HFFc6 (cell line): Measurements from ENCODE around the gene ZNF611. TPM values are rescaled to one million over a fixed set of nuclear protein-coding genes. Genes with fewer than 3 reads are reported as not detected.
"Not testable (repeated sequence)": the region's sequence is repeated elsewhere in the genome, so short reads cannot be mapped to it uniquely, and the experiment has no call there.

Experiments
- DNase-seq: peaks from one replicate; pipeline ENCODE4 v3.0.0-alpha.2; 2018
- H3K27ac Mint-ChIP-seq: 2 replicates; pipeline ENCODE4 v1.8.0; 2020; ENCODE audit warnings: mild to moderate bottlenecking, mixed read lengths
- H3K27me3 Mint-ChIP-seq: 2 replicates; pipeline ENCODE4 v1.8.0; 2021; ENCODE audit warnings: mild to moderate bottlenecking, moderate library complexity, mixed read lengths; ENCODE audit not compliant: insufficient read depth
- H3K36me3 Mint-ChIP-seq: 2 replicates; pipeline ENCODE4 v1.8.0; 2021; ENCODE audit warnings: low read depth, mixed read lengths
- H3K4me1 Mint-ChIP-seq: 2 replicates; pipeline ENCODE4 v1.8.0; 2020; ENCODE audit warnings: low read depth, mixed read lengths
- H3K4me3 Mint-ChIP-seq: 2 replicates; pipeline ENCODE4 v1.8.0; 2020; ENCODE audit warnings: mild to moderate bottlenecking, moderate library complexity, mixed read lengths
- H3K9me3 Mint-ChIP-seq: 2 replicates; pipeline ENCODE4 v1.8.0; 2020; ENCODE audit warnings: mild to moderate bottlenecking, mixed read lengths
- long read RNA-seq: library from polyadenylated mRNA; unstranded; transcript quantifications from one replicate; pipeline ENCODE4 v2.0.0, GENCODE V29; 2019
- total RNA-seq, 6 experiments: library from RNA; stranded (reverse); fragmentation: NEBNext Ultra II Directional; extraction: Animal tissue kit (Norgen Biotek cat#: 25700); gene quantifications; 2 replicates in 1 of 6; 3 replicates in 5 of 6; pipeline ENCODE4 v1.2.3, GENCODE V29; 2021
- TF ChIP-seq, protein P1 (sequence below): fragments of 200-600 bp; sonication (generic); IDR thresholded peaks from 2 replicates; pipeline ENCODE4 v1.5.0; 2021; ENCODE audit warnings: antibody characterized with exemption, mild to moderate bottlenecking

The ZNF611 gene
- 10 to 100 TPM; 11.3 to 15.0 (median 13.5) TPM for total RNA-seq
- long read RNA-seq, full-length matches to known transcripts: 3 of 6 reads
- long read RNA-seq, partial matches to known transcripts: 0 of 6 reads
- long read RNA-seq, other reads (novel, unspliced or antisense): 3 of 6 reads

DNA sequence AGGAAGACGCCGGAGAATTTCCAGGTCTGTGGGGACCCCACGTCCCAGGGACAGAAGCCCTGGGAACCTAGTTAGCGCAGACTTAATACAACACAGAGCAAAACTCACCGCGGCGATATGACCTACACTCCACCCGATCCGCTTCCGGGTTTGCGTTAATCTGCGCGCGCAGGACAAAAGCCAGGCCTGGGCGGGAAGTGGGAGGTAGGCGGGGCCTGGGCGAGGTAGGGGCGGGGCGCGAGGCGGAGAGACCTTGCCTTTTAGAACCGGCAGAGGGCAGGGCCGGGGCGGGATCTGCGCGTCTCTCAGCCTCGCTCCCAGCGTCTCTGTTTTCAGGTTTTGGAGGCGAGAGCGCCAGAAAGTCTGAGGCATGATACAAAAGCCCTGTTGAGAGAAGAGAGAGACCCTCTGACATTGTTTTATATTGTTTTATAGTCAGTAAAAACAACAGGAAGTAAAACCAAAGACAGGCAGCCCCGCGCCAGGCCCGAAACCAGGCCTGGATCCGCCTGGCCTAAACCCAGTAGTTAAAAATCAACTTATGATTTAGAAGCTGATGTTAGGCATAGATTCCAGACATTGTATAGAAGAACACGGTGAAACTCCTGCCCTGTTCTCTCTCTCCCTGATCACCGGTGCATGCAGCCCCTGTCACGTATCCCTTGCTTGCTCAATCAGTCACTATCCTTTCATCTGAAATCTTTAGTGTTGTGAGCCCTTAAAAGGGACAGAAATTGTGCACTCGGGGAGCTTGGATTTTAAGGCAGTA lies at the start of gene ZNF611:
Gene ZNF611 (minus strand): TSS at position 152 of the 769 bp plus-strand sequence. CDS start 19,150 bp downstream, outside the sequence.
- H3K9me3 Mint-ChIP-seq: peaks cover 20% of the 10 kb centered on the region
- TF ChIP-seq, protein P1, sequence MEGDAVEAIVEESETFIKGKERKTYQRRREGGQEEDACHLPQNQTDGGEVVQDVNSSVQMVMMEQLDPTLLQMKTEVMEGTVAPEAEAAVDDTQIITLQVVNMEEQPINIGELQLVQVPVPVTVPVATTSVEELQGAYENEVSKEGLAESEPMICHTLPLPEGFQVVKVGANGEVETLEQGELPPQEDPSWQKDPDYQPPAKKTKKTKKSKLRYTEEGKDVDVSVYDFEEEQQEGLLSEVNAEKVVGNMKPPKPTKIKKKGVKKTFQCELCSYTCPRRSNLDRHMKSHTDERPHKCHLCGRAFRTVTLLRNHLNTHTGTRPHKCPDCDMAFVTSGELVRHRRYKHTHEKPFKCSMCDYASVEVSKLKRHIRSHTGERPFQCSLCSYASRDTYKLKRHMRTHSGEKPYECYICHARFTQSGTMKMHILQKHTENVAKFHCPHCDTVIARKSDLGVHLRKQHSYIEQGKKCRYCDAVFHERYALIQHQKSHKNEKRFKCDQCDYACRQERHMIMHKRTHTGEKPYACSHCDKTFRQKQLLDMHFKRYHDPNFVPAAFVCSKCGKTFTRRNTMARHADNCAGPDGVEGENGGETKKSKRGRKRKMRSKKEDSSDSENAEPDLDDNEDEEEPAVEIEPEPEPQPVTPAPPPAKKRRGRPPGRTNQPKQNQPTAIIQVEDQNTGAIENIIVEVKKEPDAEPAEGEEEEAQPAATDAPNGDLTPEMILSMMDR: peak; percentile 29; the same call in 1 of the 2 replicates
- peak within 1 kb of the TSS; percentile 86 for H3K4me3 Mint-ChIP-seq
- H3K27me3 Mint-ChIP-seq: no peaks in the 10 kb centered on the region; the same call in none of the 2 replicates
- H3K27ac Mint-ChIP-seq: peak within 1 kb of the TSS; percentile 92
- peak; percentile 90 for DNase-seq
- no peaks in the 10 kb centered on the region; the same call in none of the 2 replicates for H3K36me3 Mint-ChIP-seq
- H3K4me1 Mint-ChIP-seq: peaks cover 22% of the 10 kb centered on the region

- H3K27ac Mint-ChIP-seq, H3K27me3 Mint-ChIP-seq, H3K4me3 Mint-ChIP-seq, DNase-seq: not testable (repeated sequence)
- peaks cover 52% of the 10 kb centered on the region for H3K36me3 Mint-ChIP-seq
- H3K4me1 Mint-ChIP-seq: peaks cover 19% of the 10 kb centered on the region
- peaks cover 20% of the 10 kb centered on the region for H3K9me3 Mint-ChIP-seq
Observed at GRCh38 chr19:52782864-52783263, 48.0 kb upstream of the ZNF611 start.

DNA sequence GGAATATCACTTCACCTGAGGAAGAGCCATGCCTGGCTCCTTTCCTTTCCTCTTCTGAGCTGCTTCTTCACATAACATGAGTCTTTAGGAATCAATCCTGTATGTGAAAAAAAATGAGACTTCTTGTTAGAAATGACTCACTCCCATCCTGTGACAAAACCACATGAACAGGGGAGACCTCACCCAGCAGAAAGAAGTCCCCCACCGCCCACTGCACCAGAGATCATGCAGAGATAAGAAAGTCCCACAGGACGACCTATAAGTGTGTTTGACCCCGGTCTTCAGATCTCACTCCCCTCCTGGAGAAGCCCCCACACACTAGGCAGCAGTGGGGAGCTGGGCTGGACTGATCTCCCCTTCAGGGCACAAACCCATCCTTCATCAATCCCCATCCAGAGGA lies 44.0 kb upstream of the ZNF611 start:
- H3K27me3 Mint-ChIP-seq: no peaks in the 10 kb centered on the region
- H3K4me1 Mint-ChIP-seq: peaks cover 8% of the 10 kb centered on the region
- no peak overlapping the region for H3K4me3 Mint-ChIP-seq
- peaks cover 28% of the 10 kb centered on the region for H3K9me3 Mint-ChIP-seq
- DNase-seq: no peak
- TF ChIP-seq, protein P1: no peak
- no peak overlapping the region for H3K27ac Mint-ChIP-seq
- H3K36me3 Mint-ChIP-seq: peaks cover 72% of the 10 kb centered on the region

DNA sequence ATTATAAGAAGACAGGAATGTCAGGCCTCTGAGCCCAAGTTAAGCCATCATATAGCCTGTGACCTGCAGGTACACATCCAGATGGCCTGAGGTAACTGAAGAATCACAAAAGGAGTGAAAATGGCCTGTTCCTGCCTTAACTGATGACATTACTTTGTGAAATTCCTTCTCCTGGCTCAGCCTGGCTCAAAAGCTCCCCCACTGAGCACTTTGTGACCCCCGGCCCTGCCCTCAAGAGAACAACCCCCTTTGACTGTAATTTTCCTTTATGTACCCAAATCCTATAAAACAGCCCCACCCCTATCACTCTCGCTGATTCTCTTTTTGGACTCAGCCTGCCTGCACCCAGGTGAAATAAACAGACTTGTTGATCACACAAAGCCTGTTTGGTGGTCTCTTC lies 21.6 kb upstream of the ZNF611 start:
- H3K4me3 Mint-ChIP-seq, H3K27me3 Mint-ChIP-seq, H3K27ac Mint-ChIP-seq, DNase-seq, H3K4me1 Mint-ChIP-seq: not testable (repeated sequence)
- Mint-ChIP-seq H3K36me3 (peaks cover 20% of the 10 kb centered on the region; the same call in 1 of the 2 replicates), H3K9me3 (peaks cover 55% of the 10 kb centered on the region)

GRCh38 chr19:52749780-52750179 lies 14.9 kb upstream of the ZNF611 start:
- Mint-ChIP-seq H3K27ac (no peak overlapping the region), H3K9me3 (peaks cover 12% of the 10 kb centered on the region), H3K36me3 (peaks cover 13% of the 10 kb centered on the region), H3K27me3 (peaks cover 1% of the 10 kb centered on the region; the same call in 1 of the 2 replicates), H3K4me1 (no peaks in the 10 kb centered on the region), H3K4me3 (no peak overlapping the region)
- TF ChIP-seq, protein P1: no peak
- DNase-seq: no peak

- 0 out of 2 replicates have a peak, but pooled peaks cover 5% of the 10 kb centered on the region for H3K9me3 Mint-ChIP-seq
- H3K4me1 Mint-ChIP-seq: no peaks in the 10 kb centered on the region
- H3K36me3 Mint-ChIP-seq: peaks cover 5% of the 10 kb centered on the region
- H3K27ac Mint-ChIP-seq: no peak overlapping the region
- TF ChIP-seq, protein P1: peak; percentile 67
- DNase-seq: peak; percentile 33
- peak overlapping the region; percentile 45; the same call in 1 of the 2 replicates for H3K4me3 Mint-ChIP-seq
- peaks cover 1% of the 10 kb centered on the region for H3K27me3 Mint-ChIP-seq
Observed at GRCh38 chr19:52748336-52748950, 13.6 kb upstream of the ZNF611 start.

- H3K36me3 Mint-ChIP-seq, H3K4me3 Mint-ChIP-seq: not testable (repeated sequence)
Observed at GRCh38 chr19:52745919-52746318, 11.1 kb upstream of the ZNF611 start.

More at GRCh38 chr19:52745919-52746318, 11.1 kb upstream of the ZNF611 start:
- H3K27me3 Mint-ChIP-seq, H3K27ac Mint-ChIP-seq, H3K4me1 Mint-ChIP-seq, DNase-seq, H3K9me3 Mint-ChIP-seq: not testable (repeated sequence)
